Activated naive CD4-positive, alpha-beta T cell treated with anti-CD3 and anti-CD28 coated beads for 36 hours (primary cell): ENCODE results near the gene HIGD1C. TPM values are rescaled to one million over a fixed set of nuclear protein-coding genes. Genes with fewer than 3 reads are reported as not detected.
"Not testable (repeated sequence)": the region's sequence is repeated elsewhere in the genome, so short reads cannot be mapped to it uniquely, and the experiment has no call there.

Experiments used
- CTCF ChIA-PET: fragments of 350-600 bp; sonication (Branson Sonifier 250); formaldehyde crosslinking; loops from one replicate; lab custom pipeline; 2021; ENCODE audit warnings: antibody characterized with exemption; lab: Charles Lee
- DNase-seq: peaks from one replicate; pipeline ENCODE4 v3.0.0-alpha.2; 2020
- H3K27ac Mint-ChIP-seq: one replicate; pipeline ENCODE4 v1.8.0; 2021; ENCODE audit warnings: mild to moderate bottlenecking, mixed read lengths
- H3K27me3 Mint-ChIP-seq: one replicate; pipeline ENCODE4 v1.8.0; 2021; ENCODE audit warnings: low read depth, mixed read lengths
- H3K36me3 Mint-ChIP-seq: one replicate; pipeline ENCODE4 v1.8.0; 2021; ENCODE audit warnings: low read depth, mixed read lengths
- H3K4me1 Mint-ChIP-seq: one replicate; pipeline ENCODE4 v1.8.0; 2021; ENCODE audit warnings: low read depth, mixed read lengths
- H3K4me3 Mint-ChIP-seq: one replicate; pipeline ENCODE4 v1.8.0; 2021; ENCODE audit warnings: mild to moderate bottlenecking, moderate library complexity, mixed read lengths
- H3K9me3 Mint-ChIP-seq: one replicate; pipeline ENCODE4 v1.8.0; 2021; ENCODE audit warnings: mixed read lengths
- intact Hi-C: fragments of 100-400 bp; cut with micrococcal nuclease; formaldehyde crosslinking; loops from one replicate; pipeline ENCODE4 v1.15.1; 2023
- total RNA-seq, 2 experiments: library from RNA; stranded (reverse); gene quantifications; one replicate each; pipeline ENCODE4 v1.2.3, GENCODE V29; 2021

Gene HIGD1C
- total RNA-seq, 2 experiments from 2014 or later: not detected

- CTCF ChIA-PET: no interaction called here
- no peaks in the 10 kb centered on the region for H3K9me3 Mint-ChIP-seq
- no peak overlapping the region for H3K27ac Mint-ChIP-seq
- no peak for DNase-seq
- H3K4me1 Mint-ChIP-seq: peaks cover 19% of the 10 kb centered on the region
- H3K36me3 Mint-ChIP-seq: no peaks in the 10 kb centered on the region
- intact Hi-C loops: no loop called here
- H3K27me3 Mint-ChIP-seq: no peaks in the 10 kb centered on the region
- no peak overlapping the region for H3K4me3 Mint-ChIP-seq
Measured at GRCh38 chr12:50925920-50926319, 26.4 kb upstream of the HIGD1C start.

GRCh38 chr12:50926415-50926814, 25.9 kb upstream of the HIGD1C start:
- H3K9me3 Mint-ChIP-seq: no peaks in the 10 kb centered on the region
- H3K27me3 Mint-ChIP-seq: no peaks in the 10 kb centered on the region
- no peak overlapping the region for H3K4me3 Mint-ChIP-seq
- CTCF ChIA-PET: no interaction called here
- no peak for DNase-seq
- H3K4me1 Mint-ChIP-seq: peaks cover 19% of the 10 kb centered on the region
- intact Hi-C loops: no loop called here
- H3K27ac Mint-ChIP-seq: no peak overlapping the region
- H3K36me3 Mint-ChIP-seq: no peaks in the 10 kb centered on the region

GRCh38 chr12:50926932-50927331, 25.4 kb upstream of the HIGD1C start:
- H3K36me3 Mint-ChIP-seq, intact Hi-C loops, H3K27ac Mint-ChIP-seq, H3K9me3 Mint-ChIP-seq, H3K4me3 Mint-ChIP-seq, H3K27me3 Mint-ChIP-seq, CTCF ChIA-PET, DNase-seq: not testable (repeated sequence)
- peaks cover 19% of the 10 kb centered on the region for H3K4me1 Mint-ChIP-seq

GRCh38 chr12:50927356-50927755, 25.0 kb upstream of the HIGD1C start:
- no peak overlapping the region for H3K4me3 Mint-ChIP-seq
- no peaks in the 10 kb centered on the region for H3K9me3 Mint-ChIP-seq
- no peaks in the 10 kb centered on the region for H3K36me3 Mint-ChIP-seq
- CTCF ChIA-PET: no interaction called here
- H3K27ac Mint-ChIP-seq: no peak overlapping the region
- no peaks in the 10 kb centered on the region for H3K27me3 Mint-ChIP-seq
- DNase-seq: no peak
- H3K4me1 Mint-ChIP-seq: peaks cover 19% of the 10 kb centered on the region
- intact Hi-C loops: no loop called here

DNA sequence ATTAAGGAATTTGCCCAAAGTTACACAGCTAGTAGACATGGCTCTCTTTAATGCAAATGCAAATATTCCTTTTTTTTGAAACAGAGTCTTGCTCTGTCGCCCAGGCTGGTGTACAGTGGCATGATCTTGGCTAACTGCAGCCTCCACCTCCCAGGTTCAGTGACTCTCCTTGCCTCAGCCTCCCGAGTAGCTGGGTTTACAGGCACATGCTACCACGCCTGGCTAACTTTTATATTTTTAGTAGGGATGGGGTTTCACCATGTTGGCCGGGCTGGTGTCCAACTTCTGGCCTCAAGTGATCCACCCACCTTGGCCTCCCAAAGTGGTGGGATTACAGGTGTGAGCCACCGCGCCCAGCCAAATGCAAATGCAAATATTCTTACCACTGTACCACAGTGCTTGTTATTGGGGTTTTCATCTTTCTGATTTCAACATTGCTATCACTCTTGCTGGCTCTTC, 24.5 kb upstream of the HIGD1C start:
- Mint-ChIP-seq H3K27me3 (no peaks in the 10 kb centered on the region), H3K4me1 (peaks cover 21% of the 10 kb centered on the region), H3K36me3 (no peaks in the 10 kb centered on the region), H3K9me3 (no peaks in the 10 kb centered on the region), H3K4me3 (no peak overlapping the region), H3K27ac (no peak overlapping the region)
- intact Hi-C loops: no loop called here
- no peak for DNase-seq
- CTCF ChIA-PET: interaction anchor here (0.7 kb wide), 1 partner anchor 85 kb away, joined by 3 read pairs; no protein-coding TSS in a partner anchor

DNA sequence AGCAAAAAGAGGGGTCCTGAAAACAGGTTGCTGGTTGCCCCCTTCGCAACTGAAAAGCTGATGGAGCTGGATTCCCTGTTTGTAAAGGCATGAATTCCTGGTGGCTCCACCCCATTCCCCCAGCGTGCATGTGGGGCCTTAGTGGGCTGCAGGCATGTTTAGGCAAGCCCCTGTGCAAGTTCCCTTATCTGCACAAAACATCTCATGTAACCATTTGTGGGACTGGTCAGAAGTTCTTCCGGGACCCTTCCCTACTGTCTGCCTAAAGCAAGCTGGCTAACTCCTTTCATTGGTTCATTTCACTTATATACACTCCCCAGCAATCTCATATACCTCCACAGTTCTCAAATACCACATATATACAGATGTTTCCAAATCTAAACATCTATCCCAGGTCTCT, 24.0 kb upstream of the HIGD1C start:
- Mint-ChIP-seq H3K36me3 (no peaks in the 10 kb centered on the region), H3K9me3 (no peaks in the 10 kb centered on the region), H3K27me3 (no peaks in the 10 kb centered on the region), H3K4me1 (peaks cover 23% of the 10 kb centered on the region), H3K27ac (no peak overlapping the region), H3K4me3 (no peak overlapping the region)
- intact Hi-C loops: no loop called here
- DNase-seq: no peak
- CTCF ChIA-PET: interaction anchor here (0.7 kb wide), 1 partner anchor 84 kb away, joined by 3 read pairs; no protein-coding TSS in a partner anchor

- H3K27me3 Mint-ChIP-seq: no peaks in the 10 kb centered on the region
- H3K36me3 Mint-ChIP-seq: no peaks in the 10 kb centered on the region
- intact Hi-C loops: no loop called here
- no peak for DNase-seq
- no peak overlapping the region for H3K27ac Mint-ChIP-seq
- H3K4me3 Mint-ChIP-seq: no peak overlapping the region
- no peaks in the 10 kb centered on the region for H3K9me3 Mint-ChIP-seq
- CTCF ChIA-PET: interaction anchor here (0.7 kb wide), 1 partner anchor 364 kb away, joined by 4 read pairs; no protein-coding TSS in a partner anchor
- H3K4me1 Mint-ChIP-seq: peaks cover 11% of the 10 kb centered on the region
Measured at GRCh38 chr12:50929831-50930230, 22.5 kb upstream of the HIGD1C start.

DNA sequence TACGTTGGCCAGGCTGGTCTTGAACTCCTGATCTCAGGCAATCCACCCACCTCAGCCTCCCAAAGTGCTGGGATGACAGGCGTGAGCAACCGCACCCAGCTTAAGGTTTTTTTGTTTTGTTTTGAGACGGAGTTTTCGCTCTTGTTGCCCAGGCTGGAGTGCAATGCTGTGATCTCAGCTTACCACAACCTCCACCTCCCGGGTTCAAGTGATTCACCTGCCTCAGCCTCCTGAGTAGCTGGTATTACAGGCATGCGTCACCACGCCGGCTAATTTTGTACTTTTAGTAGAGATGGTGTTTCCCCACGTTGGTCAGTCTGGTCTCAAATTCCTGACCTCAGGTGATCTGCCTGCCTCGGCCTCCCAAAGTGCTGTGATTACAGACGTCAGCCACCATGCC, 21.9 kb upstream of the HIGD1C start:
- DNase-seq: not testable (repeated sequence)

DNA sequence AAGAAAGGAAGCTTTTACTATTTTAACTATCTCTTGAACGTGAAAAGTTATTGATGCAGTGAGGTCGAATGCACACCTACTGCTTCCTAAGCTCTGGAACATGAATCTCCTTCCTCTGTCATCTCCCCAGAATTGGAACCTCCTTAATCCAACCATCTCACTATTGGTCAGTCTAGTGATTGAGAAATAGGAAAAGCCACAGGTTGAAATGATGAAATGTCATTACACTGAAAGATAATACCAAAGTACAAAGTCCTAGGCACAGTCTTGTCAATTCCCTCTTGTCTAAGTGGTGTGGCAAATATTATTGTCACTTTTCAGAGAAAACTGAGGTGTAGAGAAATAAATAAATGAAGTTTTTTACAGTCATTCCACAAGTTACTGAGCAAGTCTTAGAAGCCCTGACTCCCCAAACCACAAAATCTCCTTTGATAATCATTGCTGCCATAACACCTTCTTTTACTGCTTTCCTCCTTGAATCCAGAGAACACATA, 19.5 kb upstream of the HIGD1C start:
- H3K4me3 Mint-ChIP-seq: no peak overlapping the region
- CTCF ChIA-PET: interaction anchor here (1.7 kb wide), 1 partner anchor 95 kb away, joined by 5 read pairs; no protein-coding TSS in a partner anchor
- no peak for DNase-seq
- no peaks in the 10 kb centered on the region for H3K27me3 Mint-ChIP-seq
- peaks cover 6% of the 10 kb centered on the region for H3K4me1 Mint-ChIP-seq
- intact Hi-C loops: no loop called here
- H3K27ac Mint-ChIP-seq: no peak overlapping the region
- peaks cover 5% of the 10 kb centered on the region for H3K9me3 Mint-ChIP-seq
- H3K36me3 Mint-ChIP-seq: peaks cover 2% of the 10 kb centered on the region

More for the DNA sequence above, 21.9 kb upstream of the HIGD1C start:
- H3K9me3 Mint-ChIP-seq, CTCF ChIA-PET, H3K4me1 Mint-ChIP-seq, H3K4me3 Mint-ChIP-seq, H3K27ac Mint-ChIP-seq, H3K27me3 Mint-ChIP-seq, H3K36me3 Mint-ChIP-seq, intact Hi-C loops: not testable (repeated sequence)

- H3K9me3 Mint-ChIP-seq: peaks cover 8% of the 10 kb centered on the region
- H3K36me3 Mint-ChIP-seq: peaks cover 2% of the 10 kb centered on the region
- intact Hi-C loops: no loop called here
- no peak overlapping the region for H3K27ac Mint-ChIP-seq
- H3K4me1 Mint-ChIP-seq: peaks cover 6% of the 10 kb centered on the region
- DNase-seq: no peak
- CTCF ChIA-PET: interaction anchor here (0.5 kb wide), 1 partner anchor 18 kb away, joined by 5 read pairs; no protein-coding TSS in a partner anchor
- H3K27me3 Mint-ChIP-seq: no peaks in the 10 kb centered on the region
- H3K4me3 Mint-ChIP-seq: no peak overlapping the region
Measured at GRCh38 chr12:50933459-50934124, 18.8 kb upstream of the HIGD1C start.

DNA sequence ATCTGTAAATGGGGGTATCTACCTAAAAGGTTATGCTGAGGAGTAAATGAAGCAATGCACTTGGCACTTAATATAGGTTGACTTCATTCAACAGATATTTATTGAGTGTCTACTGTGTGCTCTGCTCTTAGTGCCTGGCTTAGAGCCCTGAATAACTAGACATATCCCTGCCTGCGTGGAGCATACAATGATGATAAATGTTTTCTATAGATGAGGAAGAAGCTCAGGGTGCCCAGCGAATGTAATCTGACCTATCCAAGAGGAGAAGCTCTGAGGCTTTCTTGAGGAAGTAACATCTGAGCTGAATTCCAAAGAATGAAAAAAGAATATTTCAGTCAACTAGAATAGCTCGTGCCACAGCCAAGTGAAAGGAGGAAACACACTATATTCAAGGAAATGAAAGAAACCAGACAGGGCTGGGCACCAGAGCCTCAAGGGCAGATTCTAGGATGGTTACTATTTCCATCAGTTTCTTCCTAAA, 17.9 kb upstream of the HIGD1C start:
- H3K27ac Mint-ChIP-seq: no peak overlapping the region
- intact Hi-C loops: no loop called here
- peaks cover 2% of the 10 kb centered on the region for H3K36me3 Mint-ChIP-seq
- no peak overlapping the region for H3K4me3 Mint-ChIP-seq
- no peak for DNase-seq
- no peaks in the 10 kb centered on the region for H3K27me3 Mint-ChIP-seq
- H3K9me3 Mint-ChIP-seq: peaks cover 10% of the 10 kb centered on the region
- CTCF ChIA-PET: interaction anchor here (0.5 to 1.9 kb wide), 2 partner anchors 10 to 17 kb away, joined by 4 to 5 read pairs; a partner anchor contains a TSS
- peaks cover 6% of the 10 kb centered on the region for H3K4me1 Mint-ChIP-seq

GRCh38 chr12:50934981-50935807, 17.1 kb upstream of the HIGD1C start:
- Mint-ChIP-seq H3K4me3 (no peak overlapping the region), H3K9me3 (peaks cover 10% of the 10 kb centered on the region), H3K4me1 (peaks cover 6% of the 10 kb centered on the region), H3K36me3 (peaks cover 2% of the 10 kb centered on the region), H3K27me3 (no peaks in the 10 kb centered on the region), H3K27ac (no peak overlapping the region)
- CTCF ChIA-PET: interaction anchor here (1.9 kb wide), 1 partner anchor 10 kb away, joined by 4 read pairs; a partner anchor contains a TSS
- intact Hi-C loops: no loop called here
- DNase-seq: no peak
